ENCODE results near the gene CNGB1.
"Not testable (repeated sequence)": the region's sequence is repeated elsewhere in the genome, so short reads cannot be mapped to it uniquely, and the experiment has no call there.

Gene CNGB1

DNA sequence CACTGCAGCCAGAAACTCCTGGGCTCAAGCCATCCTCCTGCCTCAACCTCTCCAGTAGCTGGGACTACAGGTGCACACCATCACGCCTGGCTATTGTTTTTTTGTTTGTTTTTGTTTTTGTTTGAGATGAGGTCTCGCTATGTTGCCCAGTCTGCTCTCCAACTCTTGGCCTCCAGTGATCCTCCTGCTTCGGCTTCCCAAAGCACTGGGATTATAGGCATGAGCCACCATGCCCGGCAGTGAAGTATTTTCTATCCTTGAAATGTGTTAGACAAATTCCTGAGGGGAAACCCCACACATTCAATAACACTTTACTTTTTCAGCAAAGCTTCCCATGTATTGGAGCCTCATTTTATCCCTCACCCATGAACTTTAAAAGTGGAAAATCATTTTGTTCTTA lies 87.4 kb downstream of the CNGB1 start:
- DNase-seq, result no peak

DNA sequence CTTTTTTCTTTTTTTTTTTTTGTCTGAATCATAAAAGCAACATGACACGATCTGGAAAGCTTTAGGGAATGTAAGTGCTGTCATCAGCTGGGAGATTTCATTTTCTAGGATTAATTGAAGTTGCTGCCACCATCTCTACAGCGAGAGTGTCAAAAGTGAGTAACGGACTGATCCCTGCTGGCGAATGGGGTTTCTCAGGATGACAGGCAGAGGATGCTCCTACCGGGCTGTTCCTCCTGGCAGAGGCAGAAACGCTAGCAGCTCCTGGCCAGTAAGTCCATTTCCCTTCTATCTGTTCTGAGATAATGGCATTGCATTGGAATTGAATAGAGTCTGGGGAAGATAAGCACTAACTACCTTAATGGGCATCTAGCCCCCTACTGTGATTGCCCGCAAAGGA lies 88.1 kb downstream of the CNGB1 start:
- no peak for DNase-seq

DNA sequence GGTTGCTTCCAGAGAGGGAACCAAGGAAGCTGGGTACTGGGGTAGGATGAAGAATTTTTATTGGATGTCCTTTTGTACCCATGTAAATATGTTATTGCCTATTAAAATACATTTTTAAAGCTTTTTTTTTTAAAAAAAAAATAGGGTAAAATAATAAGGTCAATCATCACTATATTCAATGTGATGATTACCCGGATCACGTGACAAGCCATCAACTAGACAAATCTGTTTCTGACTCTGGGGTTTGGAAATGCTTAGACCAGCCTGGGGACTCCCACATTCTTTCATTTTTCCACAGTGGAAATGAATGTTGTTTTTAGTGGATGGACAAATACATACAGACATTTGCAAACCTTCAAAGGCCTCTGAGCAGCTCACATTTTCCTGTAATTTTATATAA lies 88.7 kb downstream of the CNGB1 start:
- DNase-seq, result no peak

DNA sequence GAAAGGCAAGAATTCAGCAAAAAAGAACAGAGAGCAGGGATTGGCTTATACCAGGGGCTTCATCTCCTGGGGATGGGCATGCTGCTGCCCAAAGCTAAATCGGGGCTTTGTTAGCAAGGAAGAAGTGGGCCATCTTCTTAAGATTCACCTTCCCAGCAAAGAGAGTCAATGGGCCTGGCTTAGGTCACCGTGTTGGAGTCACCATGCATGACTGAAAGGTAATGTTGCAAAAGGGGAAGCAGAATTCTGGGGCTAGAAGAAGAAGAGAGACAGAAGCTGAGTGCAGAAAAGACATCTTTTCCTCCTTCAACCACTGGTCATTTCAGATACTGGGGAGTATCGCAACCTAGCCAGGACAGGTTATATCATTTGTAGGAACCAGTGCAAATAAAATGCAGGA lies 92.3 kb downstream of the CNGB1 start:
- DNase-seq, result no peak

DNA sequence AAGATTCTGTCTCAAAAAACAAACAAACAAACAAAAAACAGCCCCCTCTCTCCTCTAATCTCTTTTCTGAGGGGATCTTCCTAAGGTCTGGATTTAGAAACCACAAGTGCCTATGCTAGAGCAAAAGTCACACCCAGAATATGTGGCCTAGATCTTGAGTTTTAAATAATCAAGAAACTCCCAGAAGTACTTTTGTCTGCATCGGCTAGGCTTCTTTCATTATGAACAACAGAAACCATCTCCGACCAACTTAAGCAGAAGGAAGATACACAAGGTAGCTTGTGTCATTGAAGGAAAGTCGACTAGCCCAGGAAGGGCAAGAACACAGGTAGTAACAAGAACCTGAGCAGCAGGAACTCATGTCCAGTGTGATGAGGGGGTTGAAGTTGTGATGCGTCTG lies 94.7 kb downstream of the CNGB1 start:
- no peak for DNase-seq

DNA sequence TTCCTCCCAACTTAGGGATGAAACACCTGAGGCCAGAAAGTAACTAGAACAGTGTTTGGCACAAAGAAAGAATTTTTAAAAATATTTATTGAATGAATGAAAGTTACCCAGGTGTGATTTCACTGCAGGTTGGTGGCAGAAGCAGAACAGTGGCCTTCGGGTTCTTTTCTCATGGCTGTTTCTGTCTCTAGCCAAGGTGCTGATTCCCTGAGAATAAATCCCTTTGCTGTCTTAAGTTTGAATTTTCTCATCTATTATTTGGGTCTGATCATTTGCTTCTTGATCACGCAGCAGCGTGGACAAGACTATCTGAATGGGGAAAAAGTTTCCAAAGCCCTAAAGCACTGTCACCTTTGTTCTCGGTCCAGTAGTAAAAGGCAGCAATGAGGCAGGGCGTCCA lies 95.6 kb downstream of the CNGB1 start:
- no peak for DNase-seq

DNA sequence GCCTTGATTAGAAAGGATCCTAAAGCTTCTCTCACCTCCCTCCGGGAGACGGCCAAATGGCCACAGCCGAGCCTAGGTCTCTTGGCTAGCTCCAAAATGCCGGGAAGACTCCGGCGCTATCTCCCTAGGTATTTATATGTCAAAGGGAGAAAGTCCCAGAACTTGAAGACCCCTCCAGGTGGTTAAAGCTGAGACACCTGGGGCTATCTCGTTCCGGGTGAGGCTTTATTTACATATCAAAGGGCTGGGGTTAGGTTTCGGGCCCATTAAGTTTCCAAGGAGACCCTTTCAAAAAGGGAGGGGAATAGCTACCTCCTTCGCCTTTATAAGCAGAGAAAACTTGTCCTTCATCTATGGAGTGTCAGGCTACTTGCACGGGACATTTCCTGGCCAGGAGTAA lies 97.7 kb downstream of the CNGB1 start:
- no peak for DNase-seq

DNA sequence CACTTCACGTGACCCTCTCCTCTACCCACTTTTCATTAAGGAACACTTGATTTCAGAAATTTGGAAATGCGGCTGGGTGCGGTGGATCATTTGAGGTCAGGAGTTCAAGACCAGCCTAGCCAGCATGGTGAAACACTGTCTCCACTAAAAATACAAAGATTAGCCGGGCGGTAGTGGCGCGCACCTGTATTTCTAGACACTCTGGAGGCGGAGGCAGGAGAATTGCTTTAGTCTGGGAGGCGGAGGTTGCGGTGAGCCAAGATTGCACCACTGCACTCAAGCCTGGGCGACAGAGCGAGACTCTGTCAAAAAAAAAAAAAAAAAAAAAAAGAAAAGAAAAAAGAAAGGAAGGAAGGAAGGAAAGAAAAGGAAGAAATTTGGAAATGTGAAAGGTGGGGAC lies 98.2 kb downstream of the CNGB1 start:
- not testable (repeated sequence) for DNase-seq

DNA sequence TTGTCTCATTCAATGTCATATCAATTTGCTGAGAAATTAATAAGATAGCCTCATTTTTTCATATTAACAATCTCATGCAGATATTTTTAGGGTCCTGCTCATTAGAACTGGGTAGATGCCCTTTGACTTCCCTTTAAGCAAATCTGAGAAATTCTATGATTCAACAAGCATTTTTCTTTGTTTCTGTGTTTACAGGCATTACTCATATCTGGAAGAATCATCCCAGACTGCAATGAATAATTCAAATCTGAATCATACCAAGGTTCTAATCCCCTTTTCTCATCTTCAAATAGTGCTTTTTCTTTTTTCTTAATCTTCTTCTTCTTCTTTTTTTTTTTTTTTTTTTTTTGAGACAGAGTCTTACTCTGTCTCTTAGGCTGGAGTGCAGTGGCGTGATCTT lies 99.5 kb downstream of the CNGB1 start:
- DNase-seq, result no peak

DNA sequence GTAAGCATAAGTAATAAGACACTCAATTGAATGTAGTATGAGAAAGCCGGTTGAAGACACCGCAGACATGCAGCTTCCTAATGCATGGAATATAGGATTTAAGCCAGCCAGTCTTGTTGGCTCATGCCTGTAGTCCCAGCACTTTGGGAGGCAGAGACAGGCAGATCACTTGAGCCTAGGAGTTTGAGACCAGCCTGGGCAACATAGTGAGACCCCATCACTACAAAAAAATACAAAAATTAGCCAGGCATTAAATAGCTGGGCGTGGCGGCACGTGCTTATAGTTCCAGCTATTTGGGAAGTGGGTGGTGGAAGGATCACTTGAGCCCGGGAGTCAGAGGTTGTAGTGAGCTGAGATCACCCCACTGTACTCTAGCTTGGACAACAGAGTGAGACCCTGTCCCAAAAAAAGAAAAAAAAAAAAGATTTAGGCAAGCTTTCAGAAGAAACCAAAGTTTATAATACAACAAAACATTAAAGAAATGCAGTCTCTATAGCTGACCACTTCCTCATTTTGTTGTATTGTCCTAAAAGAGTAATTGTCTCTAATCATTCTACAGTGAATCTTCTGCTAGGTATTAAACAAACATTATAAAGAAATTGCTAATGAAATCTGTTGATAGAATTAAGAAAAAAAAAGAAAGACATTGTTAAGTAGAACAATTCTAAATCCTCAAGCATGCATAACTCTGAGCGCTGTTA lies 100.0 kb downstream of the CNGB1 start:
- no peak for DNase-seq

DNA sequence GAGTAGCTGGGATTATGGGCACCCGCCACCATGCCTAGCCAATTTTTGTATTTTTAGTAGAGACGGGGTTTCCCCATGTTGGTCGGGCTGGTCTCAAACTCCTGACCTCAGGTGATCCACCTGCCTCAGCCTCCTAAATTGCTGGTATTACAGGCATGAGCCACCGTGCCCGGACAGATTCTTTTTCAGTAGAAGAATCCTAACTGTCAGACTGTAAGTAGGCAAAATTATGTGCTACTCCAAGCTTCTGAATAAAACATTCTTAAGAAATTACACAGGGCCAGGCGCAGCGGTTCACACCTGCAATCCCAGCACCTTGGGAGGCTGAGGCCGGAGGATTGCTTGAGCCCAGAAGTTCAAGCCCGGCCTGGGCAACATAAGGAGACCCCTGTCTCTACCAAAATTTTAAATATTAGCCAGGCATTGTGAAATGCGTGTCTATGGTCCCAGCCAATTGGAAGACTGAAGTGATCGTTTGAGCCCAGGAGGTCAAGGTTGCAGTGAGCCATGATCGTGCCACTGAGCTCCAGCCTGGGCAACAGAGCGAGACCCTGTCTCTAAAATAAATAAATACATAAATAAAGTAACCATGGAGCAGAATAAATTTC lies 101.9 kb downstream of the CNGB1 start:
- DNase-seq, result no peak

DNA sequence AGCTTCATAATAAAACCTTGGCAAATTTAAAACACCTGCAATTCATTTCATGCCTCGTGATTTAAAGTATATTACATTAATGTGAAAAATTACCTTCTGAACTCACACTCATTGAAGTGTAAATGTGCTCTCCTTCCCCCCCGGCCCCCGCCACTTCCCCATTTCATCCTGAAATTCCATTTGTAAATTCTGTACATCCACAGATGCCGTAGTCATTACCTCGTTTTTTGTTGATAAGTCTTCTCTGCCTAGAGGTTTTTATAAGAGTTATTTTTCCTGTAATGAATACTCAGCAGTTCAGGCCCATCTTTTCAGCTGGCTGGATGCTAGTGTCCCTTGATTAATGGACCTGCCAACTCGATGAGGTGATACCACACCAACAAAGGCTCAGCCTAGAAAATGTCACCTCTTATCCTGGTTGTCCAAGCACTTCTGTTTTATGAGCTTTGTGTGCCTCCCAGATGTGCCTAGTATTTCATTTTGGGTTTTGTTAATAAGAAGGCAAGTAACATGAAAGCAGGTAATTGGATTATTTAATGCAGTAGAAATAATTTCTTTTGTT lies 103.8 kb downstream of the CNGB1 start:
- DNase-seq, result no peak

DNA sequence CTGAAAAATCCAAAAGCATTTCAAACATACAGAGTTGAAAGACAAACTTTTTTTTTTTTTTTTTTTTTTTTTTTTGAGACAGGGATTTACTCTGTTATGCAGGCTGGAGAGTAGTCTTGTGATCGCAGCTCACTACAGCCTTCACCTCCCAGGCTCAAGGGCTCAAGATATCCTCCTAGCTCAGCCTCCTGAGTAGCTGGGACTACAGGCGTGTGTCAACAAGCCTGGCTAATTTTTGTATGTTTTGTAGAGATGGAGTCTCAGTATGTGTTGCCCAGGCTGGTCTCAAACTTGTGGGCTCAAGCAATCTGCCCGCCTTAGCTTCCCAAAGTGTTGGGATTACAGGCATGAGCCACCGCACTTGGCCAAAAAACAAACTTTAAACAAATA lies 104.4 kb downstream of the CNGB1 start:
- no peak for DNase-seq

DNA sequence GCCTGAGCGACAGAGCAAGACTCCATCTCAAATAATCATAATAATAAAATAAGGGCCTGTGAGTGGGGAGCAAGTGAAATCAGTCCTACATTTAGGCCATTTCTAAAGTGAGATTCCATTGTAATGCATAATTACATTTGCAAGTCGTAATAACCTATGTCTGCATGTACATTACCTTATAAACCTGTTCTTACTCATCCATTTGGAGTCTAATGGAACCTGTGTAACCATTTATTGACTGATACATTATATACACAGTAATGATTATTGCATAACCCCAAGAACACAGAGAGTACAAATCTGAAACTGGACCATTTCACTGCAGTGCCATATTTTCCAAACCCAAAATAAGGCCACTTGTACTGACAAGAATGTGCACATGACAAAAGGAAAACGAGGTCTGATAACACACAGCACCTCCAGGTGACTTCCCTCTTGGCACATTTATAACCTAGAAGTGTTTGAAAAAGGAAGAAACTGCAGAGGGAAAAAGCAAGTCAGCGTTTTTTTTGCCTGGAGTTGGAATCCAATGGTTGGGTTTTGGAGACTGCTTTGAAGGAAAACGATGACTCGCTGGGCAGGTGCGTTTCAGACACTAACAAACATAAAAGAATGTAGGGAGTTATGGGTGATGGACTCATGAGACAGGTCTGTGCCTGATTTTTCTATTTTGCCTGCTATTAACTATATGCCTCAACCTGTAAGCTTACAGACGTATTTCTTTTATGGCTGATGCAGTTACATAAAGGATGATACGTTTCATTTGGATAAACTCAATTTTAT lies 105.0 kb downstream of the CNGB1 start:
- DNase-seq, result no peak

DNA sequence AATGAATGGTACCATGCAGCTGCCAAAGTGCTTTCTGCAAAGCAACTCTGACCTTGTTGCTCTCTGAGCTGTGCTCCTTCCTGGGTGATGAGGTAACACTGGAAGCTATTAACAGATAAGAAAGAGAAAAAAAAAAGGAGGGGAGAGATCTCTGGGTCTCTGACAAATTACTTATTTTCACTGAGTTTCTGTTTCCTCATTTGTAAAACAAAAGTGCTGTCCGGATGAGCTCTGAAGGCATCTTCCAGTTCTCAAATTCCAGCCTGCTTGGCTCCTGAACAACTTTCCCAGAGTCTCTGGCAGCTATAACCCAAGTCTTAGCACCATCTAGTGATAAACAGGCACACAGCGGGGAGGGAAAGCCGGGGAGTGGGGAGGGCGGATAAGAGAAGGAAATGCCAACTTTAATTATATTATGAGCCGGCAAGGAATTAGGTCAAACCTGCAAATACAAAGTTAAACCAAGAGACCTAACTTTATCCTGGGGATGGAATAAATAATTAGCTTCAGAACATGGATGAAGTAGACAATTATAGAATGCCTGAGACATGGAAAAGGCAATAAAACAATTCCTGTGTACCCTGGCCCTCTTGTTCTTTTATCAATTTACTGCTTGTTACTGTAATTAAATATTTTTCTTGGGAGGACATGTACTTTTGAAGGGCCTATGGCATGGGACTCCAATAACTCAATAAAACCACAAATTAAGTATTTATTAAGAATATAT lies 107.3 kb downstream of the CNGB1 start:
- DNase-seq, result no peak

DNA sequence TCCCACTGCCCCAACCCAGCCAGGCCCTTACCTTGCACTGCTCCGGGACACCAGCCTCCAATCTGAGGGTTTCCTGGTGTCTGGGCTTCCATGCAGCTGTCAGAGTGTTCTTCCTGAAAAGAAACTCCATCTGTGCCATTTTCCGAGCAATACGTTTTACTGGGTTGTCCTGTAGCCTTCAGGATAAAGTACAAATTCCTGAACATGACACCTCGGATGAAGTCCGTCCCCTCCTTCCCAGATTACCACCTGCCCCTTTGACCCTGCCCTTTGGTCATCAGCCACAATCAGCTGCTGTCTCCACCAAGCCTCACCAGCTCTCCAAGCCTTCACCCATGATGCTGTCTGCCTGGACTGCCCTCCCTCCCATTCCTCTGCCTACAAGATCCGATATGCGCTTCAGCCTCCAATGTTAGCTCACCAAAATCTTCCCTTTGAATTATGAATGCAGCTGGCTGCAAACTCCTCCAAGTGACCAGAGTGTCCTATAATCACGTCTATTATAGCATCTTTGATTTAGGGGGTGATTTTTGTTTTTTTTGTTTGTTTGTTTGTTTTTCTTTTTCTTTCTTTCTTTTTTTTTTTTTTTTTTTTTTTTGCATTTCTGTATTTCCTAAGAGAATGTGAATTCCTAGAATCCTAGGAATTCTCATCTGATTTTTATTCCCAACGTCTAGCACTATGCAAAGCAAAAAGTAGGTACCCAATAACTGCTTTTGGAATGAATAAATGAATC lies 108.1 kb downstream of the CNGB1 start:
- no peak for DNase-seq

DNA sequence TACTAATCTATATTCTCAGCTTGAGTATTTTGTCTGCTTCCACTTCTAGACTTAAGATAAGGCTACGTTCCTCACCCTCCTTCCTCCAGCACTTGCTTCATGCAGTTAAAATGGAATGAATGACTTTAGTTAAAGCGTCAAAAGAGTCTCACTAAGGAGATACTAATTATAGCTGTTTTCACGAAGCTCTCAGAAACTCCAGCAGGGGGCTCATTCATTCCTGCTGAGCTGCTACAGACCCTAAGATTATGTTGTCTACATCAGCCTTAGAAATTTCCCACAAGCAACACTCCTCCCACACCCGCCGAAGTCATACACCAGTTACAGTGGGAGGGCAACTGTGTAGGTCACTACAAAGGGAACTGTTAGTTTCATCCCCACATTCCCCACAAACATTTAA lies 111.6 kb downstream of the CNGB1 start:
- no peak for DNase-seq

DNA sequence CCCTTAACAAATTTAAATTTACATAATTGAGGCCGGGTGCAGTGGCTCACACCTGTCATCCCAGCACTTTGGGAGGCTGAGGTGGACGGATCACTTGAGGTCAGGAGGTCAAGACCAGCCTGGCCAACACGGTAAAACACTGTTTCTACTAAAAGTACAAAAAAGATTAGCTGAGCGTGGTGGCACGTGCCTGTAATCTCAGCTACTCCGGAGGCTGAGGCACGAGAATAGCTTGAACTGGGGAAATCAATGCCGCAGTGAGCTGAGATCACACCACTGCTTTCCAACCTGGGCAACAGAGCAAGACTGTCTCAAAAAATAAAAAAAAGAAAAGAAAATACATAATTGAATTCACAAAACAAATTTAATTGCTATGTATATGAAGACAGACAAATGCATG lies 112.3 kb downstream of the CNGB1 start:
- DNase-seq, result no peak

DNA sequence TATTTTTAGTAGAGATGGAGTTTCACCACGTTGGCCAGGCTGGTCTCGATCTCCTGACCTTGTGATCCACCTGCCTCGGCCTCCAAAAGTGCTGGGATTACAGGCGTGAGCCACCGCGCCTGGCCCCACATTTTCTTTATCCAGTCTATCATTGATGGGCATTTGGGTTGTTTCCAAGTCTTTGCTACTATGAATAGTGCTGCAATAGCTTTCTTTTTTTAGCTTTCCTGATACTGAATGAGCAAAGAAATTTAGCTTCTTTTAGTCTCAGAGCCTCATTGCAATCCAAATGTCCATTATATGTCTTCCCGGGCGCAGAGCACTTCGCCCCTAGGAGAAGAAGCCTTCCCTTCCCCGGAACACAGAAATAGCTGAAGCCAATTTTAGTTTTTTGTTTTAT lies 112.9 kb downstream of the CNGB1 start:
- not testable (repeated sequence) for DNase-seq

DNA sequence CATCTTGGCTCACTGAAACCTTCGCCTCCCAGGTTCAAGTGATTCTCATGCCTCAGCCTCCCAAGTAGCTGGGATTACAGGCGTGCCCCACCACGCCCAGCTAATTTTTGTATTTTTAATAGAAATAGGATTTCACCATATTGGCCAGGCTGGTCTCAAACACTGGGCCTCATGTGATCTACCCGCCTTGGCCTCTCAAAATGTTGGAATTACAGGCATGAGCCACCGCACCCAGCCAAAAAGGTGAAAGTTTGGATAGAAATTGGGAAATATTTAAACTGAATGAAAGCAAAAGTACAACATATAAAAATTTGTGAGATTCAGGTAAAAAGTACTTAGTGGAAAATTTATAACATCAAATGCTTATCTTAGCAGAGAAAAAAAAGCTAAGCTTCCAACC lies 115.7 kb downstream of the CNGB1 start:
- DNase-seq, result no peak

DNA sequence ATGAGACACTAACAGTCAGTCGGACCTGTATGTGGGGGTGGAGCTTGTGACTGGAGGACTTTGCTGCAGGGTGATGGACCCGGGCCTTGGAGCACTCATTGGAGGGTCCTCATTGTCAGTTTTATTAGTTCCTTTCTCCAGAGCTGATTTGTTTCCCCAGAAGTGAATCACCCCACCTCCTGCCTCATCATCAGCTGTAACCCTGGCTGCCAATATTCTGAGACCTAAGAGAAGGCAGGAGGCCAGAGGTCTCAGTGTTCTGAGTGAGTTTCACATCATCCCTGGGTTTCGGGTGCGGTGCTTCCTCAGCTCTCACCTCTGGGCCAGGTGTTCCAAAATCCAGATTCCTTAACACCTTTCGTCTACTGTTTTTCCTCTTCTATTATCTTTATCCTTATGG lies 118.7 kb downstream of the CNGB1 start:
- no peak for DNase-seq

DNA sequence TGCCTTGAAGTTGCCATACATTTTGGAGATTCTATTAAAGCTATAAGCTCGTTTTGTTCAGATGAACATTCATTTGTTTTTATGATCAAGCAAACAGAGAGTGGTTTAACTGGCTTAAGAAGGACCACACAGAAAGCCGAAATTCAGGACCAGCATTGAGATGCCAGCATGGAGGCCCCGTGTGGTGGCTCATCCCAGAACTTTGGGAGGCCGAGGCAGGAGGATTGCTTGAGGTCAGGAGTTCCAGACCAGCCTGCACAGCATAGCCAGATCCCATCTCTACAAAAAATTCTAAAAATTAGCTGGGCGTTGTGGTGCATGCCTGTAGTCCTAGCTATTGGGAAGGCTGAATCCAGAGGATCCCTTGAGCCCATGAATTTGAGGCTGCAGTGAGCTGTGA lies 122.7 kb downstream of the CNGB1 start:
- DNase-seq, result no peak

DNA sequence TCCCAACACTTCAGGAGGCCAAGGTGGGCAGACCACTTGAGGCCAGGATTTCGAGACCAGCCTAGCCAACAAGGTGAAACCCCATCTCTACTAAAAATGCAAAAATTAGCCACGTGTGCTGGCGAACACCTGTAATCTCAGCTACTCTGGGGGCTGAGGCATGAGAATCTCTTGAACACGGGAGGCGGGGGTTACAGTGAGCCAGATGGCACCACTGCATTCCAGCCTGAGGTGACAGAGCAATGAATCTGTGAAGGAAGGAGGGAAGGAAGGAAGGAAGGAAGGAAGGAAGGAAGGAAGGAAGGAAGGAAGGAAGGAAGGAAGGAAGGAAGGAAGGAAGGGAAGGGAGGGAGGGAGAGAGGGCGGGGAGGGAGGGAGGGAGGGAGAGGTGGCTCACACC lies 124.0 kb downstream of the CNGB1 start:
- not testable (repeated sequence) for DNase-seq
